ENCODE measurements around the gene TROAP. TPM values are rescaled to one million over a fixed set of nuclear protein-coding genes. Genes with fewer than 3 reads are reported as not detected.
A peak's percentile ranks its signal among the peaks of the same experiment; 100 is the strongest.

The TROAP gene
- total RNA-seq, 2 donors from 2014 or later = not detected

- TF ChIP-seq CTCF (IDR thresholded peaks at IDR 0.05) (no peak), POLR2A (IDR thresholded peaks at IDR 0.05) (no peak)
- no peak overlapping the region for H3K4me3 ChIP-seq
- H3K36me3 ChIP-seq (replicated peaks in 1 of 2; ENCODE audit: insufficient read depth in 1 of 2, low read depth in 2 of 2) = no peaks in the 10 kb centered on the region
- no peaks in the 10 kb centered on the region for H3K27me3 ChIP-seq
- no peak for ATAC-seq
- 70 to 77% methylated on average over 10 to 15 of the region's 25 CpGs for WGBS, 2 donors
- H3K27ac ChIP-seq = no peak overlapping the region
- no peaks in the 10 kb centered on the region for H3K9me3 ChIP-seq
- DNase-seq = no peak
- H3K4me1 ChIP-seq = peaks cover 4% of the 10 kb centered on the region
- intact Hi-C loops (cut with DNase I) = no loop called here
Observed at GRCh38 chr12:49283541-49284429, 39.3 kb upstream of the TROAP start.

- no peaks in the 10 kb centered on the region for H3K27me3 ChIP-seq
- TF ChIP-seq POLR2A (IDR thresholded peaks at IDR 0.05) (no peak), CTCF (IDR thresholded peaks at IDR 0.05) (no peak)
- no peak overlapping the region for H3K27ac ChIP-seq
- no peak overlapping the region for H3K4me3 ChIP-seq
- no peaks in the 10 kb centered on the region for H3K4me1 ChIP-seq
- no peaks in the 10 kb centered on the region for H3K36me3 ChIP-seq (replicated peaks in 1 of 2; ENCODE audit: insufficient read depth in 1 of 2, low read depth in 2 of 2)
- intact Hi-C loops (cut with DNase I) = no loop called here
- H3K9me3 ChIP-seq = no peaks in the 10 kb centered on the region
- no peak for ATAC-seq
- 71 to 75% methylated on average over 4 of the region's 4 CpGs for WGBS, 2 donors
- no peak for DNase-seq
Observed at GRCh38 chr12:49284672-49285071, 38.4 kb upstream of the TROAP start.

- H3K4me1 ChIP-seq = no peaks in the 10 kb centered on the region
- H3K4me3 ChIP-seq = no peak overlapping the region
- DNase-seq = no peak
- no peaks in the 10 kb centered on the region for H3K36me3 ChIP-seq (replicated peaks in 1 of 2; ENCODE audit: insufficient read depth in 1 of 2, low read depth in 2 of 2)
- intact Hi-C loops (cut with DNase I) = no loop called here
- ATAC-seq = no peak
- no peak overlapping the region for H3K27ac ChIP-seq
- 32 to 39% methylated on average over 6 of the region's 6 CpGs for WGBS, 2 donors
- TF ChIP-seq CTCF (IDR thresholded peaks at IDR 0.05) (no peak), POLR2A (IDR thresholded peaks at IDR 0.05) (no peak)
- H3K27me3 ChIP-seq = no peaks in the 10 kb centered on the region
- no peaks in the 10 kb centered on the region for H3K9me3 ChIP-seq
Observed at GRCh38 chr12:49287876-49288275, 35.2 kb upstream of the TROAP start.

GRCh38 chr12:49288412-49288853 lies 34.6 kb upstream of the TROAP start:
- H3K36me3 ChIP-seq (replicated peaks in 1 of 2; ENCODE audit: insufficient read depth in 1 of 2, low read depth in 2 of 2) = no peaks in the 10 kb centered on the region
- 3 to 5% methylated on average over 11 of the region's 11 CpGs for WGBS, 2 donors
- H3K9me3 ChIP-seq = no peaks in the 10 kb centered on the region
- ATAC-seq = peak; percentile 68
- no peak overlapping the region for H3K4me3 ChIP-seq
- peak; percentile 52 to 70 (median 61) for DNase-seq
- TF ChIP-seq POLR2A (IDR thresholded peaks at IDR 0.05) (no peak), CTCF (IDR thresholded peaks at IDR 0.05) (peak; percentile 69 to 83 (median 76))
- intact Hi-C loops (cut with DNase I) = no loop called here
- H3K27me3 ChIP-seq = no peaks in the 10 kb centered on the region
- H3K27ac ChIP-seq = no peak overlapping the region
- no peaks in the 10 kb centered on the region for H3K4me1 ChIP-seq

Measured in body of pancreas (tissue), 4 donors.